K562 (cell line): ENCODE measurements around the gene SLCO1B1. TPM values are rescaled to one million over a fixed set of nuclear protein-coding genes. Genes with fewer than 3 reads are reported as not detected.

Source experiments
- ATAC-seq: fragments of 200-7000 bp; cut with Tn5 transposase; 3 replicates; pipeline ENCODE4 v1.9.1; 2020; ENCODE audit warnings: moderate library complexity
- BruUV-seq: library from RNA; stranded (reverse); fragments of 400-500 nt; replicated peaks from 2 replicates; lab custom pipeline; 2021; lab: Mats Ljungman, UMichigan
- CTCF ChIA-PET: fragments of 300-600 bp; formaldehyde crosslinking; extraction: SDS; loops from one replicate; lab custom pipeline; 2021; ENCODE audit warnings: low intra/inter-chr PET ratio; lab: Yijun Ruan, JAX
- POLR2A ChIA-PET: fragments of 300-600, 350-650 bp; sonication (Branson Sonifier 250); formaldehyde crosslinking; extraction: SDS; loops from one replicate; lab custom pipeline; 2021; ENCODE audit warnings: antibody characterized with exemption, inconsistent platforms; lab: Yijun Ruan, JAX
- DNase-seq, 4 experiments: peaks; one replicate each; pipeline versions ENCODE4 v3.0.0 to v3.0.0-alpha.2; 2011 to 2018; ENCODE audit warnings: low spot score in 3 of 4, mixed read lengths in 3 of 4; ENCODE audit errors: extremely low read depth in 1 of 4
- FAIRE-seq: peaks from 2 replicates; lab custom pipeline; 2011; peaks lifted over from hg19 to GRCh38; lab: Jason Lieb, UNC
- H2AFZ ChIP-seq: 2 replicates; pipeline ENCODE4 v1.6.0; 2011; ENCODE audit warnings: low read depth, low read length, control low read depth, inconsistent platforms
- H3K27ac ChIP-seq: fragments of 200-600 bp; 3 replicates; pipeline ENCODE4 v1.8.0; 2011; ENCODE audit warnings: low read depth, mild to moderate bottlenecking, control low read depth, inconsistent platforms, low read length, moderate library complexity, mixed read lengths; ENCODE audit errors: extremely low read depth
- H3K27me3 ChIP-seq, 2 experiments: fragments of 300-600 bp in 1 of 2; 2 replicates in 1 of 2; 3 replicates in 1 of 2; pipeline versions ENCODE4 v1.6.0 to v1.8.0; 2011; ENCODE audit warnings: inconsistent platforms in 2 of 2, low read length in 2 of 2, mild to moderate bottlenecking in 1 of 2, mixed read lengths in 1 of 2, moderate library complexity in 1 of 2; ENCODE audit not compliant: control insufficient read depth in 2 of 2, insufficient read depth in 2 of 2
- H3K36me3 ChIP-seq: fragments of 300-600 bp; 3 replicates; pipeline ENCODE4 v1.8.0; 2011; ENCODE audit warnings: mild to moderate bottlenecking, low read length, inconsistent platforms; ENCODE audit not compliant: control insufficient read depth, insufficient read depth
- H3K4me1 ChIP-seq, 2 experiments: fragments of 200-600 bp in 1 of 2; replicated peaks in 1 of 2; 2 replicates in 1 of 2; 3 replicates in 1 of 2; pipeline versions ENCODE4 v1.5.1 to v1.8.0; 2011; ENCODE audit warnings: inconsistent platforms in 2 of 2, low read length in 2 of 2, mild to moderate bottlenecking in 1 of 2, mixed read lengths in 1 of 2, moderate library complexity in 1 of 2; ENCODE audit not compliant: control insufficient read depth in 2 of 2, insufficient read depth in 2 of 2
- H3K4me2 ChIP-seq: 2 replicates; pipeline ENCODE4 v1.6.1; 2011; ENCODE audit warnings: low read length, control low read depth, inconsistent platforms, mixed read lengths; ENCODE audit not compliant: insufficient read depth
- H3K4me3 ChIP-seq: fragments of 200-600 bp; sonication (generic), shearing (Covaris generic); 2 replicates; pipeline ENCODE4 v1.5.1; 2016; ENCODE audit warnings: control low read depth, inconsistent platforms
- H3K79me2 ChIP-seq: fragments of 200-600 bp; 3 replicates; pipeline ENCODE4 v1.8.0; 2011; ENCODE audit warnings: low read length, inconsistent platforms; ENCODE audit not compliant: control insufficient read depth, insufficient read depth
- H3K9ac ChIP-seq, 2 experiments: 2 replicates each; pipeline versions ENCODE4 v1.6.0 to v1.6.1; 2011; ENCODE audit warnings: low read depth in 2 of 2, low read length in 2 of 2, control low read depth in 1 of 2, inconsistent platforms in 1 of 2, mild to moderate bottlenecking in 1 of 2, mixed read lengths in 1 of 2; ENCODE audit not compliant: insufficient read depth in 1 of 2
- H3K9me1 ChIP-seq: one replicate; pipeline ENCODE4 v1.6.0; 2011; ENCODE audit warnings: inconsistent platforms, mild to moderate bottlenecking, low read length, moderate library complexity; ENCODE audit not compliant: control insufficient read depth, insufficient read depth
- H3K9me3 ChIP-seq: replicated peaks from 2 replicates; pipeline ENCODE4 v1.5.1; 2011; ENCODE audit warnings: low read depth, low read length, inconsistent platforms; ENCODE audit not compliant: control insufficient read depth, insufficient read depth
- H4K20me1 ChIP-seq: replicated peaks from 2 replicates; pipeline ENCODE4 v1.6.1; 2011; ENCODE audit warnings: low read length, inconsistent platforms, mixed read lengths; ENCODE audit not compliant: control insufficient read depth, insufficient read depth
- PRDM10 ChIP-seq: fragments of 450-650 bp; IDR thresholded peaks from 2 replicates; pipeline ENCODE4 v1.6.1; 2018; ENCODE audit not compliant: partially characterized antibody
- ZNF79 ChIP-seq: fragments of 250-450 bp; sonication (Bioruptor Pico); IDR thresholded peaks from 2 replicates; pipeline ENCODE4 v1.4.0; 2020; ENCODE audit warnings: low read depth, mild to moderate bottlenecking, moderate library complexity
- WGBS: fragments of 100-300 bp; shearing (Covaris generic); methylation state at CpG from one replicate; pipeline ENCODE4 v1.1.6; 2016; ENCODE audit warnings: low coverage, mixed read lengths; ENCODE audit not compliant: insufficient coverage; ENCODE audit errors: missing lambda C conversion rate; 5-methylcytosine and 5-hydroxymethylcytosine counted together
- in situ Hi-C: fragments of 300-500 bp; cut with MboI; formaldehyde crosslinking; loops from 4 replicates; pipeline ENCODE4 v1.15.0; 2018; ENCODE audit warnings: inconsistent platforms, mixed read lengths
- intact Hi-C: fragments of 100-400 bp; cut with micrococcal nuclease; formaldehyde crosslinking; loops from 2 replicates; pipeline ENCODE4 v1.14.2; 2022
- polyA plus RNA-seq, 8 experiments: library from polyadenylated mRNA; depleted of rRNA in 4 of 8; stranded (reverse) in 5 of 8; unstranded in 3 of 8; fragments of >200 nt; fragmentation: Nextera tagmentation in 2 of 8; fragmentation: Illumina TruSeq in 1 of 8; extraction: Ambion mirVana in 2 of 8; extraction: Trizol in 1 of 8; gene quantifications; 2 replicates each; pipeline versions ENCODE4 v1.2.1 to v1.2.3, GENCODE V29; 2011 to 2014; ENCODE audit warnings: inconsistent platforms in 1 of 8, missing spikeins in 1 of 8
- total RNA-seq, 7 experiments: library from RNA; depleted of rRNA in 6 of 7; stranded (reverse); fragments of >200 nt in 6 of 7; fragmentation: Illumina TruSeq in 2 of 7; extraction: Trizol in 2 of 7; gene quantifications; 2 replicates each; pipeline versions ENCODE4 v1.2.1 to v1.2.3, GENCODE V29; 2011 to 2021; ENCODE audit warnings: low replicate concordance in 1 of 7

Gene SLCO1B1
- total and polyA plus RNA-seq, 9 of the 15 experiments (the other 6 are each of a cell fraction or from before 2014, with no cell fraction given), result 0.04 TPM; not detected in 8

- POLR2A ChIA-PET, result no interaction called here
- Histone ChIP-seq H3K9ac (no peak overlapping the region), H2AFZ (no peak overlapping the region), H3K4me1 (no peaks in the 10 kb centered on the region), H3K4me3 (no peak overlapping the region), H3K27ac (no peak overlapping the region), H3K27me3 (no peaks in the 10 kb centered on the region), H3K4me2 (no peak overlapping the region), H3K9me3 (no peaks in the 10 kb centered on the region), H3K9me1 (no peaks in the 10 kb centered on the region), H3K79me2 (no peaks in the 10 kb centered on the region), H3K36me3 (no peaks in the 10 kb centered on the region), H4K20me1 (no peaks in the 10 kb centered on the region)
- TF ChIP-seq PRDM10, result no peak
- 9% methylated on average over 3 of the region's 3 CpGs for WGBS
- in situ Hi-C loops (no loop called here), intact Hi-C loops (no loop called here)
- ATAC-seq (no peak), DNase-seq (no peak), FAIRE-seq (no peak)
- no TSS peak for BruUV-seq
- CTCF ChIA-PET, result no interaction called here
These were observed 89.3 kb downstream of the SLCO1B1 start for GRCh38 chr12:21220266-21220665.

GRCh38 chr12:21221072-21221471, 90.1 kb downstream of the SLCO1B1 start:
- Histone ChIP-seq H3K36me3 (no peaks in the 10 kb centered on the region), H3K4me2 (no peak overlapping the region), H3K27ac (no peak overlapping the region), H3K9me3 (no peaks in the 10 kb centered on the region), H3K4me1 (no peaks in the 10 kb centered on the region), H3K9me1 (no peaks in the 10 kb centered on the region), H3K27me3 (no peaks in the 10 kb centered on the region), H3K4me3 (no peak overlapping the region), H2AFZ (no peak overlapping the region), H3K9ac (no peak overlapping the region), H4K20me1 (no peaks in the 10 kb centered on the region), H3K79me2 (no peaks in the 10 kb centered on the region)
- POLR2A ChIA-PET, result no interaction called here
- CTCF ChIA-PET, result no interaction called here
- BruUV-seq, result no TSS peak
- FAIRE-seq (no peak), ATAC-seq (no peak), DNase-seq (no peak)
- intact Hi-C loops, result no loop called here
- no peak for TF ChIP-seq ZNF79 (CRISPR knock-in tag)
- in situ Hi-C loops, result no loop called here
